SK-N-SH treated with all-trans-retinoic acid at 6 μM for 48 hours (cell line): ENCODE measurements around the gene ENTHD1.

ENCODE experiments used
- ATAC-seq: fragments of 200-7000 bp; cut with Tn5 transposase; 3 replicates; pipeline ENCODE4 v1.9.1; 2020; ENCODE audit warnings: mild to moderate bottlenecking, moderate library complexity
- BACH2 ChIP-seq: fragments of 250-450 bp; sonication (Bioruptor Pico); IDR thresholded peaks from 2 replicates; pipeline ENCODE4 v1.9.0; 2021; ENCODE audit warnings: mild to moderate bottlenecking, borderline replicate concordance
- CREB5 ChIP-seq: fragments of 250-450 bp; sonication (Bioruptor Pico); IDR thresholded peaks from 2 replicates; pipeline ENCODE4 v1.5.1; 2020; ENCODE audit warnings: low read depth, mild to moderate bottlenecking, moderate library complexity
- CSDC2 ChIP-seq: fragments of 250-450 bp; sonication (Bioruptor Pico); IDR thresholded peaks from 2 replicates; pipeline ENCODE4 v1.5.0; 2020; ENCODE audit warnings: mild to moderate bottlenecking, moderate library complexity
- CSRNP3 ChIP-seq: fragments of 250-450 bp; sonication (Bioruptor Pico); IDR thresholded peaks from 2 replicates; pipeline ENCODE4 v1.5.1; 2021; ENCODE audit warnings: mild to moderate bottlenecking, moderate library complexity
- ESRRG ChIP-seq: fragments of 250-450 bp; sonication (Bioruptor Pico); IDR thresholded peaks from 2 replicates; pipeline ENCODE4 v1.6.1; 2021; ENCODE audit warnings: mild to moderate bottlenecking
- GLIS3 ChIP-seq: fragments of 250-450 bp; sonication (Bioruptor Pico); IDR thresholded peaks from 2 replicates; pipeline ENCODE4 v1.5.0; 2020; ENCODE audit warnings: mild to moderate bottlenecking, moderate library complexity
- ISL1 ChIP-seq: fragments of 250-450 bp; sonication (Bioruptor Pico); IDR thresholded peaks from 2 replicates; pipeline ENCODE4 v2.1.2; 2022; ENCODE audit warnings: mild to moderate bottlenecking, moderate library complexity
- POU6F1 ChIP-seq: fragments of 250-450 bp; sonication (Bioruptor Pico); IDR thresholded peaks from 2 replicates; pipeline ENCODE4 v1.8.0; 2021; ENCODE audit warnings: low read depth, mild to moderate bottlenecking, moderate library complexity, borderline replicate concordance
- PPARA ChIP-seq: fragments of 250-450 bp; sonication (Bioruptor Pico); IDR thresholded peaks from 2 replicates; pipeline ENCODE4 v1.5.0; 2020; ENCODE audit warnings: mild to moderate bottlenecking, borderline replicate concordance
- SNAI2 ChIP-seq: fragments of 250-450 bp; sonication (Bioruptor Pico); IDR thresholded peaks from 2 replicates; pipeline ENCODE4 v1.5.0; 2020; ENCODE audit warnings: mild to moderate bottlenecking, moderate library complexity
- TCF4 ChIP-seq: fragments of 250-450 bp; sonication (Bioruptor Pico); IDR thresholded peaks from 2 replicates; pipeline ENCODE4 v1.8.0; 2021; ENCODE audit warnings: mild to moderate bottlenecking, moderate library complexity, borderline replicate concordance
- TOX ChIP-seq: fragments of 250-450 bp; sonication (Bioruptor Pico); IDR thresholded peaks from 2 replicates; pipeline ENCODE4 v1.8.0; 2021; ENCODE audit warnings: mild to moderate bottlenecking, moderate library complexity, borderline replicate concordance
- TSHZ2 ChIP-seq: fragments of 250-450 bp; sonication (Bioruptor Pico); IDR thresholded peaks from 2 replicates; pipeline ENCODE4 v1.5.0; 2020; ENCODE audit warnings: mild to moderate bottlenecking, moderate library complexity
- ZC3H10 ChIP-seq: fragments of 250-450 bp; sonication (Bioruptor Pico); IDR thresholded peaks from 2 replicates; pipeline ENCODE4 v1.5.1; 2021; ENCODE audit warnings: mild to moderate bottlenecking, moderate library complexity
- ZFP3 ChIP-seq: fragments of 250-450 bp; sonication (Bioruptor Pico); IDR thresholded peaks from 2 replicates; pipeline ENCODE4 v1.5.0; 2020; ENCODE audit warnings: mild to moderate bottlenecking, moderate library complexity
- ZFP30 ChIP-seq: fragments of 450-650 bp; formaldehyde crosslinking; IDR thresholded peaks from 2 replicates; pipeline ENCODE4 v1.5.0; 2022; ENCODE audit warnings: mild to moderate bottlenecking, moderate library complexity
- ZNF565 ChIP-seq: fragments of 450-650 bp; formaldehyde crosslinking; conservative IDR thresholded peaks from 2 replicates; pipeline ENCODE4 v1.5.0; 2020; ENCODE audit warnings: low read depth, mild to moderate bottlenecking, moderate library complexity
- ZNF70 ChIP-seq: fragments of 450-650 bp; formaldehyde crosslinking; IDR thresholded peaks from 2 replicates; pipeline ENCODE4 v1.5.0; 2020; ENCODE audit warnings: mild to moderate bottlenecking, moderate library complexity
- ZNF8 ChIP-seq: fragments of 450-650 bp; formaldehyde crosslinking; IDR thresholded peaks from 2 replicates; pipeline ENCODE4 v1.5.0; 2020; ENCODE audit warnings: mild to moderate bottlenecking, moderate library complexity

Gene ENTHD1

GRCh38 chr22:39743935-39744334 is 149.6 kb downstream of the ENTHD1 start:
- TF ChIP-seq CSRNP3 (CRISPR knock-in tag): no peak
- TF ChIP-seq TCF4 (CRISPR knock-in tag): no peak
- no peak for TF ChIP-seq ZNF8 (CRISPR knock-in tag)
- TF ChIP-seq CSDC2 (CRISPR knock-in tag): no peak
- no peak for TF ChIP-seq TSHZ2 (CRISPR knock-in tag)
- no peak for TF ChIP-seq PPARA
- TF ChIP-seq POU6F1 (CRISPR knock-in tag): no peak
- no peak for TF ChIP-seq ZC3H10 (CRISPR knock-in tag)
- TF ChIP-seq GLIS3: no peak
- TF ChIP-seq BACH2 (CRISPR knock-in tag): no peak
- no peak for TF ChIP-seq ZFP30
- no peak for TF ChIP-seq SNAI2 (CRISPR knock-in tag)
- no peak for TF ChIP-seq ZFP3 (CRISPR knock-in tag)
- no peak for TF ChIP-seq ESRRG (CRISPR knock-in tag)
- TF ChIP-seq CREB5 (CRISPR knock-in tag): no peak
- no peak for TF ChIP-seq ISL1 (CRISPR knock-in tag)
- no peak for TF ChIP-seq TOX
- no peak for TF ChIP-seq ZNF70
- TF ChIP-seq ZNF565 (CRISPR knock-in tag): no peak
- ATAC-seq: no peak

- TF ChIP-seq POU6F1 (CRISPR knock-in tag): no peak
- ATAC-seq: no peak
These were observed 154.1 kb downstream of the ENTHD1 start for GRCh38 chr22:39739338-39740027.

GRCh38 chr22:39738746-39739145 is 154.8 kb downstream of the ENTHD1 start:
- no peak for ATAC-seq
- no peak for TF ChIP-seq CSRNP3 (CRISPR knock-in tag)
